ENCODE data around the gene PCDHA1.
A peak's percentile ranks its signal among the peaks of the same experiment; 100 is the strongest.
"Not testable (repeated sequence)": the region's sequence is repeated elsewhere in the genome, so short reads cannot be mapped to it uniquely, and the experiment has no call there.

PCDHA1 gene
- 0 reads per million in 2 donors for total RNA-seq

DNA sequence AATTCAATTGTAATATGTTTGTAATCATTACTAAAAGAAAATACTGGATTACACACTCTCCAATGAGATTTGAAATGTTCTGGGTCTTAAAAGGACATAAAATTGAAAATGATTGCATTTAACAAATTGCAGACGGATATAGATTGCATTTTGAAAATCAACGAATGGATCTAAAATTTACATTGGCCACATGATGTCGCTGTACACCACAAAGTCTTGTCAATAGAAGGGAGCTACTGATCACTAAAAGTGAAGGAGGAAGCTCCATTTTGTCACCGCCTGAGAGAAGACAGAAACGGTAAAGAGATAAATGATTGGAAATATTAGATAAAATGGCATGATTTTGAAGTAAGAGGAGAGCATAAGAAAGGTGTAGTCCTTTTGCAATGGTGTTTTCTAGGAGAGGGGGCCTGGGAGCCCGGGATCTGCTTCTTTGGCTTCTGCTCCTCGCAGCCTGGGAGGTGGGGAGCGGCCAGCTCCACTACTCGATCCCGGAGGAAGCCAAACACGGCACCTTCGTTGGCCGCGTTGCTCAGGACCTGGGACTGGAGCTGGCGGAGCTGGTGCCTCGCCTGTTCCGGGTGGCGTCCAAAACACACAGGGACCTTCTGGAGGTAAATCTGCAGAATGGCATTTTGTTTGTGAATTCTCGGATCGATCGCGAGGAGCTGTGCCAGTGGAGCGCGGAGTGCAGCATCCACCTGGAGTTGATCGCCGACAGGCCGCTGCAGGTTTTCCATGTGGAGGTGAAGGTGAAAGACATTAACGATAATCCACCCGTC lies at the start of gene PCDHA1:
TSS of gene PCDHA1 (plus strand) at position 236 of the 782 bp plus-strand sequence.
- DNase-seq: peak in 1 of 5 experiments; percentile 8

DNA sequence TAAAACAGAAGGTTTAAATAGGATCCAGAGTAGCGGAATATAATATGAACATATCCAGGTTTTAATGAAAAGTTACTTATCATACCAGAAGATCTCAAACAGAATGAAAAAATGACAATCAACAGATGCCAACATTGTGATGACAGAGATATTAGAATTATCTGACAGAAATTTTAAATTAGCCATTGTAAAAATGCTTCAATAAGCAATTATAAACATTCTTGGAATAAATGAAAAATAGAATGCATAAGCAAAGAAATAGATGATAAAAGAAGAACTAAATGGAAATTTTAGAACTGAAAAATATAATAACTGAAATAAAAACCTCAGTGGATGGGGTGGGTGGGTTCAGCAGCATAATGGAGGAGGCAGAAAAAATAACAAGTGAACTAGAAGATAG lies 48.5 kb upstream of the PCDHA1 start:
- no peak for DNase-seq

DNA sequence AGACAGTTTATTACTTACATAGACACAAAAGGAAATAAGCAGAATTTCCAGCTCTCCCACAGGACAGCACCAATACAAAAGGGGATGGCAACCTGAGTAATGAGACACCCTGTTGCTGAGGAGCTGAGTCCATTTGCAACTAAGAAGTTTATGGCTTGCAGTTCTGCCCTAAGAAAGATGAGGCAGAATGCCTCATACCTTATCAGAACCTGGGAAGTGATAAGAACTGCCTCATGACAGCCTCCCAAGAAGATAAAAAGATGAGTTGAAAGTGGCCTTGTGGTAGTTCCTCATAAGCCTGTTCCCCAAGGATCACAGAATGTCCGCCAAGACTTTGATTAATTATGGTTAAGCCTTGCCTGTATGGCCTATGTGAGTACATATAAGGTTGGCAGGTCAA lies 44.0 kb upstream of the PCDHA1 start:
- no peak for DNase-seq

DNA sequence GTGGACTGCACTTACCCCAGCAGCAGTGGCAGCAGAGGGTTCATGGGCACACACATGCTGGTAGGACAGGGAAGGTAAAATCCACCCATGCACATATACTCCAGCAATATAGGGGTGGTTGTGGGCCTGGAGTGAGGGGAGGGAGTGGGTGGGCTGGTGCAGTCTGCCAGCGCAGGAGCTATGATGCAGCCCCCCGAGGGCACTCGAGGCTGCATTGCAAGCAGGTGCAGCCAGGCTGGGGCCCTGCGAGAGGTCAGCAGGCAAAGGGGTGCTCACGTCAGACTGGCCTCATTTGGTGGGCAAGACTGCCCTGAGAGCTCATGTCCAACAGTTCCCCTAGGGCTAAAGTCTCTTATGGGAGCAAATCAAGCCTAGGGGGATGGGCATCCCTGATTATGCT lies 32.4 kb upstream of the PCDHA1 start:
- no peak for DNase-seq

- no peak for DNase-seq
Observed at GRCh38 chr5:140764177-140764973, 21.6 kb upstream of the PCDHA1 start.

GRCh38 chr5:140767444-140767843 lies 18.5 kb upstream of the PCDHA1 start:
- no peak for DNase-seq

DNA sequence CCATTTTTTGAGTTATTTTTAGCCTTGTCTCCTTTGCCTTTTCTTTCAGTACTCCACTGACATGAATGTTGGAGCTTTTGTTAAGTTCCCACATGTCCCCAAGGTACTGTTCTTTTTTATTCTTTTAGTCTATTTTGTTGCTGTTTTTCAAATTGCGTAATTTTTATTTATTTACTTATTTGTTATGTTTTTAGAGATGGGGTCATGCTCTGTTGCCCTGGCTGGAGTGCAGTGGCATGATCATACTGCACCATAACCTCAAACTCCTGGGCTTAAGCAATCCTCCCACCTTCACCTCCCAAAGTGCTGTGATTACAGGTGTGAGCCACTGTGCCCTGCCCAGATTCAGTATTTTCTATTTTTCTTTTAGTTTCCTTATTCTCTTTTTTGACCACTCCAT lies 5.4 kb upstream of the PCDHA1 start:
- no peak for DNase-seq

GRCh38 chr5:140787422-140787821 lies 1.5 kb downstream of the PCDHA1 start:
- not testable (repeated sequence) for DNase-seq

GRCh38 chr5:140787849-140788504 lies 2.0 kb downstream of the PCDHA1 start:
- not testable (repeated sequence) for DNase-seq

- no peak for DNase-seq
Observed at GRCh38 chr5:140791089-140791488, 5.1 kb downstream of the PCDHA1 start.

DNA sequence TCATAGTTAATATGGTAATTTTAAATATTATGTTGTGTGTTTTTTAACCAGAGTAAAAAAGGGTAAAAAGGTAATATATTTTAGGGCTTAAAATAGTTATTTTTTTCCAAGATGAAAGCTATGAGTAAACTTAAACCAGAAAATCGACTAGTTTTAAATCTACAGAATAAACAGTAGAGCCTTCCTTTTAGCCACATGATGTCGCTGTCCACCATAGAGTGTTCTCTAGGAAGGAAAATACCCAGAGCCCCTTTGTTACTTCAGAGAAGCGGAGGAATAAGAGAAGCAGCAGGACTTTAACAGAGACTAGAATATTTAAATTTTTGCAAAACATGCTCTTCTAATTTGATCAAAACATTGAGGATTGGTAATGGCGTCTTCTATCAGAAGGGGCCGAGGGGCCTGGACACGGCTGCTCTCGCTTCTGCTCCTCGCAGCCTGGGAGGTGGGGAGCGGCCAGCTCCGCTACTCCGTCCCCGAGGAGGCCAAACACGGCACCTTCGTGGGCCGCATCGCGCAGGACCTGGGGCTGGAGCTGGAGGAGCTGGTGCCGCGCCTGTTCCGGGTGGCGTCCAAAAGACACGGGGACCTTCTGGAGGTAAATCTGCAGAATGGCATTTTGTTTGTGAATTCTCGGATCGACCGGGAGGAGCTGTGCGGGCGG lies 8.8 kb downstream of the PCDHA1 start, which contains the start of gene PCDHA2:
TSS of gene PCDHA2 (plus strand) at position 258 of the 664 bp plus-strand sequence.
- no peak for DNase-seq

DNA sequence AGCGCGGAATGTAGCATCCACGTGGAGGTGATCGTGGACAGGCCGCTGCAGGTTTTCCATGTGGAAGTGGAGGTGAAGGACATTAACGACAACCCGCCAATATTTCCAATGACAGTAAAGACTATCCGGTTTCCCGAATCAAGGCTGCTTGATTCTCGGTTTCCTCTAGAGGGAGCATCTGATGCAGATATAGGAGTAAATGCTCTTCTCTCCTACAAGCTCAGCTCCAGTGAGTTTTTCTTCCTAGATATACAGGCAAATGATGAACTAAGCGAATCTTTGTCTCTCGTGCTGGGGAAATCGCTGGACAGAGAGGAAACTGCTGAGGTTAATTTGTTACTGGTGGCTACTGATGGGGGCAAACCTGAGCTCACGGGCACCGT lies 9.3 kb downstream of the PCDHA1 start:
- DNase-seq: no peak

DNA sequence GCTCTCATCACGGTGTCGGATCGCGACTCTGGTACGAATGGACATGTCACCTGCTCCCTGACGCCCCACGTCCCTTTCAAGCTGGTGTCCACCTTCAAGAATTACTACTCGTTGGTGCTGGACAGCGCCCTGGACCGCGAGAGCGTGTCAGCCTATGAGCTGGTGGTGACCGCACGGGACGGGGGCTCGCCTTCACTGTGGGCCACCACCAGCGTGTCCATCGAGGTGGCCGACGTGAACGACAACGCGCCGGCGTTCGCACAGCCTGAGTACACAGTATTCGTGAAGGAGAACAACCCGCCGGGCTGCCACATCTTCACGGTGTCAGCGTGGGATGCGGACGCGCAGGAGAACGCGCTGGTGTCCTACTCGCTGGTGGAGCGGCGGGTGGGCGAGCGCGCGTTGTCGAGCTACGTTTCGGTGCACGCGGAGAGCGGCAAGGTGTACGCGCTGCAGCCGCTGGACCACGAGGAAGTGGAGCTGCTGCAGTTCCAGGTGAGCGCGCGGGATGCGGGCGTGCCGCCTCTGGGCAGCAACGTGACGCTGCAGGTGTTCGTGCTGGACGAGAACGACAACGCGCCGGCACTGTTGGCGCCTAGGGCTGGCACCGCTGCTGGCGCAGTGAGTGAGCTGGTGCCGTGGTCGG lies 10.3 kb downstream of the PCDHA1 start:
- not testable (repeated sequence) for DNase-seq

DNA sequence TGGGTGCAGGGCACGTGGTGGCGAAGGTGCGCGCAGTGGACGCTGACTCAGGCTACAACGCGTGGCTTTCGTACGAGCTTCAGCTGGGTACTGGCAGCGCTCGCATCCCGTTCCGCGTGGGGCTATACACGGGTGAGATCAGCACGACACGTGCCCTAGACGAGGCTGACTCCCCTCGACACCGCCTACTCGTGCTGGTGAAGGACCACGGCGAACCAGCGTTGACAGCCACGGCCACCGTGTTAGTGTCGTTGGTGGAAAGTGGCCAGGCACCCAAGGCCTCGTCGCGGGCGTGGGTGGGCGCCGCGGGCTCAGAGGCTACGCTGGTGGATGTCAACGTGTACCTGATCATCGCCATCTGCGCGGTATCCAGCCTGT lies 10.8 kb downstream of the PCDHA1 start:
- DNase-seq: no peak

GRCh38 chr5:140800816-140801493 lies 15.0 kb downstream of the PCDHA1 start, which contains the start of gene PCDHA3:
TSS of gene PCDHA3 (plus strand) at chr5:140801057.
- no peak for DNase-seq

DNA sequence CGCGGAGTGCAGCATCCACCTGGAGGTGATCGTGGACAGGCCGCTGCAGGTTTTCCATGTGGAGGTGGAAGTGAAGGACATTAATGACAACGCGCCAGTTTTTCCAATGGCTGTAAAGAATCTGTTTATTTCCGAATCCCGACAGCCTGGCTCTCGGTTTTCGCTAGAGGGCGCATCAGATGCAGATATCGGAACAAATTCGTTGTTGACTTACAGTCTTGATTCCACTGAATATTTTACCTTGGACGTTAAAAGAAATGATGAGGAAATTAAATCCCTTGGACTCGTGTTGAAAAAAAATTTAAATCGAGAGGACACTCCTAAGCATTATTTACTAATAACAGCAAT lies 15.5 kb downstream of the PCDHA1 start:
- DNase-seq: no peak

DNA sequence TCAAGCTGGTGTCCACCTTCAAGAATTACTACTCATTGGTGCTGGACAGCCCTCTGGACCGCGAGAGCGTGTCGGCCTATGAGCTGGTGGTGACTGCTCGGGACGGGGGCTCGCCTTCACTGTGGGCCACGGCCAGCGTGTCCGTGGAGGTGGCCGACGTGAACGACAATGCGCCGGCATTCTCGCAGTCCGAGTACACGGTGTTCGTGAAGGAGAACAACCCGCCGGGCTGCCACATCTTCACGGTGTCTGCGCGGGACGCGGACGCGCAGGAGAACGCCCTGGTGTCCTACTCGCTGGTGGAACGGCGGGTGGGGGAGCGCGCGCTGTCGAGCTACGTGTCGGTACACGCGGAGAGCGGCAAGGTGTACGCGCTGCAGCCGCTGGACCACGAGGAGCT lies 16.4 kb downstream of the PCDHA1 start:
- DNase-seq: not testable (repeated sequence)

DNA sequence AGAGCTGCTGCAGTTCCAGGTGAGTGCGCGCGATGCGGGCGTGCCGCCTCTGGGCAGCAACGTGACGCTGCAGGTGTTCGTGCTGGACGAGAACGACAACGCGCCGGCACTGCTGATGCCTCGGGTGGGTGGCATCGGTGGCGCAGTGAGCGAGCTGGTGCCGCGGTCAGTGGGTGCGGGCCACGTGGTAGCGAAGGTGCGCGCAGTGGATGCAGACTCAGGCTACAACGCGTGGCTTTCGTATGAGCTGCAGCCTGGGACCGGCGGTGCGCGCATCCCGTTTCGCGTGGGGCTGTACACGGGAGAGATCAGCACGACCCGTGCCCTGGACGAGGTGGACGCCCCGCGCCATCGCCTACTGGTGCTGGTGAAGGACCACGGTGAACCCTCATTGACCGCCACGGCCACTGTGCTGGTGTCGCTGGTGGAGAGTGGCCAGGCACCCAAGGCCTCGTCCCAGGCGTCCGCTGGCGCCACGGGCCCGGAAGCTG lies 16.9 kb downstream of the PCDHA1 start:
- DNase-seq: no peak

DNA sequence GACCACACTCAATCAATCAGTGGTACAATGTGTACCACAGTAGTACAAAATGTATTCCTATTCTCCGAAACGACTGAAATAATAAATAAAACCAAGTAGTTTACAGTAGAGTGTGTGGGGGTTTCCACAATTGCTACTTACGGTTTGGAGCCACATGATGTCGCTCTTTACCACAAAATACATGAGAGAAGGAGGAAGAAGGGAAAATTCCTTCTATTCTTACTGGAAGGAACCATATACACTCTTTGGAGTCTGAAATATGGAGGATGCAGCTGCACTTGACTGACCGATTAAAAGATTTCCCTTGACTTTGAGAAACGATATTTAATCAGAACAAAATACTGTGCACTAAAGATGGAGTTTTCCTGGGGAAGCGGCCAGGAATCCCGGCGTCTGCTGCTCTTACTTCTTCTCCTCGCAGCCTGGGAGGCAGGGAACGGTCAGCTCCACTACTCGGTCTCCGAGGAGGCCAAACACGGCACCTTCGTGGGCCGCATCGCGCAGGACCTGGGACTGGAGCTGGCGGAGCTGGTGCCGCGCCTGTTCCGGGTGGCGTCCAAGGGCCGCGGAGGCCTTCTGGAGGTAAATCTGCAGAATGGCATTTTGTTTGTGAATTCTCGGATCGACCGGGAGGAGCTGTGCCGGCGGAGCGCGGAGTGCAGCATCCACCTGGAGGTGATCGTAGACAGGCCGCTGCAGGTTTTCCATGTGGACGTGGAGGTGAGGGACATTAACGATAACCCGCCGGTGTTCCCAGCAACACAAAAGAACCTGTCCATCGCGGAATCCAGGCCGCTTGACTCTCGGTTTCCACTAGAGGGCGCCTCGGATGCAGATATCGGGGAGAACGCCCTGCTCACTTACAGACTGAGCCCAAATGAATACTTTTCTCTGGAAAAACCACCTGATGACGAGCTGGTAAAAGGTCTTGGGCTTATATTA lies 21.2 kb downstream of the PCDHA1 start, which contains the start of gene PCDHA4:
TSS of gene PCDHA4 (plus strand) at position 235 of the 942 bp plus-strand sequence.
- DNase-seq: no peak

GRCh38 chr5:140808241-140808888 lies 22.4 kb downstream of the PCDHA1 start:
- not testable (repeated sequence) for DNase-seq
